Stimulated activated CD4-positive, alpha-beta T cell treated with anti-CD3 and anti-CD28 coated beads, Interleukin-1b, Interleukin-23, amount 100 ng/mL, for 1 hour (primary cell): ENCODE results near the gene TREX2.

Experiments used
- DNase-seq, 2 donors: peaks; one replicate each; pipeline ENCODE4 v3.0.0-alpha.2; 2020; ENCODE audit warnings: low read depth in 2 of 2

Gene TREX2

GRCh38 chrX:153445856-153446635 is at the start of gene TREX2:
Gene TREX2 (minus strand): TSS chrX:153446056. CDS start chrX:153445430, 626 bp downstream.
- DNase-seq: no peak

DNA sequence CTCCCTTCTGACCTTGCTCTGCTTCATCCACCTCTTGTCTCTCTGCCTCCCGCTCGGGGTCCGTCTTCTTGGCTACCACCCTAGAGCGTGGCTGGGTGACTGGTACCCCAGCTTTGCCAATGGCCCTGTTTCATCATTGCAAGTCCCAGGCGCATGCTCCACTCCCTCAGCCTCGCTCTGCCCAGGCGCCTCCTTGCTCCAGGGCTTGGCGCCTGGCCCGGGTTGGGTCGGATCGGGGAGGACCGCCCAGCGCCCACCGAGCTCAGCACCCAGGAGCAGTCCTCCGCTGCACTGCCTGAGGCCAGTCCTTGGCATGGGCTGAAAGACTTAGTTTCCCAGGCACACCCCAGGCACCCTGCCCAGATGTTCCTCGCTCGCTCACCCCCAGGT is 49.5 kb upstream of the TREX2 start:
- DNase-seq: no peak

GRCh38 chrX:153494541-153495361 is 48.9 kb upstream of the TREX2 start, which contains the start of gene BGN:
Gene BGN (plus strand): TSS chrX:153494980. CDS start chrX:153504632, 9,652 bp downstream.
- no peak for DNase-seq

- DNase-seq: no peak
Measured at GRCh38 chrX:153494061-153494460, 48.2 kb upstream of the TREX2 start.

DNA sequence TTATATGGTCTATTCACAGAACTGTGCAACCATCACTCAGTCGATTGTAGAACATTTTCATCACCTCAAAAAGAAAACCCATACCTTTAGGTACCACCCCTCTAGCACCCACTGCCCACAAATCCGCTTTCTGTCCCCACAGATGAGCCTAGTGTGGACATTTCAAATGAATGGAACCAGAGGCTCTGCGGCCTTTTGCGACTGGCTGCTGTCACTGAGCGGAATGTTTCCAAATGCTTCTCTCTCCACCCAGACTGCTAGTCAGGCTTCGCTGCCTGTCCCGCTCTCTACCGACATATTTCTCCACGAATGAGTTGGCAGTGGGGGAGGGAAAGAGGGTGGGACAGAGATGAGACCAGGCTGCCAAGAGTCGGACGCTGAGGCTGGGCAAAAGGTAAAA is 47.2 kb upstream of the TREX2 start:
- DNase-seq: no peak

DNA sequence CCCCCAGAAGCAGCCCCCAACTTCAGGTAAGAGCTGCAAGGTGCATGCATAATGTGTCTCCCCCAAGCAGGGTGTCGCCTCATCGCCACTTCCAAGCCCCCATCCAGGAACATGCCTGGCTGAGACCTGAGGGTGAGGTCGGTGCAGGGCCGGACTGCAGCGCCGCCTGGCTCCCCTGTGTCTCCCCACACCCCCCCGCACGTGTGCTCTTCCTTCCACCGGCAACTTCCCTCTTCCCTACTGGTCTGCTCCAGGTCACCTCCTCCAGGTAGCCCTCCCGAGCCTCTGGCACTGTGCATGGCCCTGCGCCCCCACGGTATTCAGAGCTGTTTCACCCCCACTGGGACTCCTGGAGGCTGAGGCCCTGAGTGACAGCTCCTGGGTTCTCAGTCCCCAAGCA is 46.7 kb upstream of the TREX2 start:
- DNase-seq: no peak

DNA sequence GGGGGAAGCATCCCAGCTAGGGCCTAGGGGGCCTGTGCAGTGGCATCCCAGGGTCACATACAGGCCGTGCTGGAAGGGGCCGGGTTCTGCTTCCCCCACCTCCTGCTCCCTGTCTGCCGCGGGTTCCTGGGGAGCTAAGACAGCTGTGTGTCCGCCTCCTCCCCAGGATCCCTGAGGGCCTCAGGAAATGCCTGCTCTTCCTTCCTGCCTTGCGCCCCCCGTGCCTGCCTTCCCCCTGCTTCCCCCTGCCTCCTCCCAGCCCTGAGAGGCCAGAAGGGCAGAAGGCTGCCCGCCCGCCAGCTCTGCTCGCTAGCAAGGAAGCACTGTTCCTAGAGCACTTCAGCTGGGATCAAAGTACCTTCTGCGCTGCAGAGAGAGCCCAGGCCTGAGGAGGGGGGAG is 46.1 kb upstream of the TREX2 start:
- no peak for DNase-seq

DNA sequence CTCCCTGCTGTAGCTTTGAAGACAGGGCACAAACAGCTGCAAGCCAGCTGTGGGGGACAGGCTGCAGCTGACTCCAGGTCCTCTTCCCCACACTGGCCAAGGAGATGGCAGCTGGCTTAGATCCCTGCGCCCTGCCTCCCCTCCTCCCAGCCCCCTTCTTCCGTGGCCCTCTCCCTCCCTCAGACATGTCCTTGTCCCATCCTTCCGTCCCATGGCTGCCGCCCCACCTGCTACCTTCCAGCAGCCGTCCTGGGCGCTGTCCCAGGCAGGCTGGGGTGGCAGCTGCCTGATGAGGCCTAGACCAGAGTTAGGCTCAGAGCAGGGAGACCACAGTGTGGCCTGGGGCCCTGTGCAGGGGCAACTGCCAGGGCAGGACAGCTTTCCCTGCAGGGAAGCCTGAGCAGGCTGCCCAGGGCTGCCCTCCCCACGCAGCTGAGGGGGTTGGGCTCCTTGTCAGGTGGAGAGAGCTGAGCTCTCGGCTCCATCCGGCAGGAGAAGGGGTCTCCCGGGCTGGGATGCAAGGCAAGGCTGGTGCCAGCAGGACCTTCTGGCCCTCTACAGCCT is 45.6 kb upstream of the TREX2 start:
- DNase-seq: no peak

- DNase-seq: no peak
Measured at GRCh38 chrX:153490217-153490930, 44.5 kb upstream of the TREX2 start.

DNA sequence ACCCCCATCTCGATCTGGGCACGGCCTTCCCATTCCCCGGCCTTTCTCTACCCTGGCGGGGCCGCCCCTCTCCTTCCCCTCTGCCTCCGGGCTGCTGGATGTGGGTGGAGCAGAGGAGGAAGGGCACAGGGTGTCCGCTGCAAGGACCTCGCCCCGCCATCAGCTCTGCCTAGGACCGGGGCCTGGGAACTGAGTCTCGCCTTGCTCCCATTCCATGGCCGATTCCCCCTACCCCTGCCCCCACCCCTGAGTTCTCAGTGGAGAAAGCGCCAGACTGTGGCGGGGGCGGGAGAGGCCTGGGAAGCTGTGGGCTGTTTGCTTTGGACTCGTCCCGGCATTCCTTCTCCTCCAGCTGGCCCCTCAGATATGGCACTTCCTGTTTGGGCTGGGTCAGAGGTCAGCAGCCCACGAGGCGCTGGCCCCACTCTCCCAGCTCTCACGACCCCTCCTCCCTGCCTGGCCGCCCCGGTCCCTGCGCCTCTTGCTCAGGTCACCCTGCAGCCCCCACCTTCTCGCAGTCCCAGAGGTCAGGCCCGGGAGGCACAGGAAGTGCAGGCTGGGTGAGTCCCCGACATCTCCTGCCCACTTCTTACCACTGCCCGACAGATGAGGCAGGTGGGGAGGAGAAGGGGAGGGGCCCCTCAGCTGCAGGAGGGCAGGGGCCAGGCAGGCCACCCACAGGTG is 42.5 kb upstream of the TREX2 start:
- DNase-seq: no peak

DNA sequence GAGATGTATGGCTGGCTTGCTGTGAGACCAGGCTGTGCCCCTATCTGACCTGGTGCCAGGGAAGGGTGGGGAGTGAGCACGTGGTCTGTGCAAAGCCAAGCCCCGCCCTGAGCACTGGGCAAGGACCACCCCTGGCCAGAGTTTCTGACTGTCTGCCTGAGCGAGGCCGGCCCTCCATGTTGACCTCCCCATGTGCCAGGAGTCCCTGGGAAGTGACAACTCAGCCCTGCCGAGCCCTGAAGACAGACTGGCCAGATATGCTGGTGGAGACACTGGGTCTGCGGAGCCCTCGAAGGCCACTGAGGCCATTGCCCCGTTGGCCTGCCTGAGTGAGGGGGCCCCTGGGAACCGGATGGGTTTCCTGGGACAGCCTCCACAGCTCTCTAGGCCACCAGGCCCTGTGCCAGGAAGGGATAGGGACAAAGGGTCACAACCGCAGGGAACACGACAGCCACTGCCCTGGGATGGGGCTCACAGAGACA is 41.8 kb upstream of the TREX2 start:
- no peak for DNase-seq

DNA sequence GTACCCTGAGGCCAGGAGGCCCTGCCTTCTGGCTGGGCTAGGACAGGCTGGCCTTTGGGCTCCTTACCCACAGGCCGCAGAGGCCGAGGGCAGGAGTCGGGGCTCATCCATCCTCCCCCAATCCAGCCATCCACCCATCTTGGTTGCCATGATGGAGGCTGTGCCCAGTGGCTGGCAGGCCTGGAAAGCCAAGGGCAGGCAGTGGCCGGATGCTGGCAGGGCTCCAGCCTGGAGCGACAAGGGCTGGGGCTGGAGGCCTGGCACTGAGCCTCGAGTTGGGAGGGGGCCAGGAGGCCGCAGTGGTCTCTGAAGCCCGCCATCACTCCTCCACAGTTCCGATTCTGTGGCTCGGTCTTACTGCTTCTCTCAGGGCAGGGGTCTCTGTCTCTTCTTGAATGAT is 40.3 kb upstream of the TREX2 start:
- DNase-seq: no peak

GRCh38 chrX:153485396-153486080 is 39.7 kb upstream of the TREX2 start:
- DNase-seq: no peak

DNA sequence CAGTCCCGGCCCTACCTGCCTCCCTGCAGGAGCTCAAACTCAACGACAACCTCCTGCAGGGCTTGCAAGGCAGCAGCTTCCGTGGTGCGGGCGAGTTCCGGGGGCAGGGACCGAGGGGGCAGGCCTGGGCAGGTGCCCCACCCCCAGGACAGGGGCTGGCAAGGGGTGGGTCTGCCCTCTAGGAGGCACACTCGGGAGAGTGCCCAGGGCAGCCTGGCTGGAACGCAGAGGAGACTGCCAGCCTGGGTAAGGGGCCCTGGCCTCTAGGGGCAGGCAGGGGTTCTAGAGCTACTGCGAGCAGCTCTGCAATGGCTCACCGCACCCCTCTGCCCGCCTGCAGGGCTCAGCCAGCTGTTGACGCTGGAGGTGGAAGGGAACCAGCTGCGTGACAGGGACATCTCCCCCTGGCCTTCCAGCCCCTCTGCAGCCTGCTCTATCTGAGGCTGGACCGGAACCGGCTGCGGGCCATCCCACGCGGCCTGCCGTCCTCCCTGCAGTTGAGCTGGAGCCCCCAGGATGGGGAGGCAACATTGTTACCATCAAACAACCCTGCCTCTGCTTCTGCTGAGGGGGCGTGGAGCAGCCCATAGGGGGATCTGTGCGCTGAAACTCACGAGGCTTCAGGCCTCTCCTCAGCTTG is 36.6 kb upstream of the TREX2 start:
- no peak for DNase-seq

- no peak for DNase-seq
Measured at GRCh38 chrX:153481043-153481442, 35.2 kb upstream of the TREX2 start.

DNA sequence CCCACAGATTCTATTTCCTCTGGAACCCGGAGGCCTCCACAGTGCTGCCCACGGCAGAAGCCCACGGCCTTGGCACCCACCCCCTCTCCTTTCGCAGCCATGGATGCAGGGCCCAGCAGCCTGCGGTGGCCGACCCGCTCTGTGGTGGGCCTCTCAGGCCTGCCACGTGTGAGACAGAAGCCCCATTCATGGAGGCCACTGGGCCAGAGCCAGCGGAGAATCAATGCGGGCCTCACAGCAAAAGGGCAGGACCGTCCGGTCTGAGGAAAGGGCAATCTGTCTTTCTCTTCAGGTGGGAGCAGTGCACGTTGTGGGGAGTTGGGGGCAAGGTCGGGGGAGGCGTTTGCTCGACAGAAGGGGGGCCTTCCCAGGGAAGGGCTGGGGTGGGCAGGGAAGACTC is 32.9 kb upstream of the TREX2 start:
- DNase-seq: no peak

DNA sequence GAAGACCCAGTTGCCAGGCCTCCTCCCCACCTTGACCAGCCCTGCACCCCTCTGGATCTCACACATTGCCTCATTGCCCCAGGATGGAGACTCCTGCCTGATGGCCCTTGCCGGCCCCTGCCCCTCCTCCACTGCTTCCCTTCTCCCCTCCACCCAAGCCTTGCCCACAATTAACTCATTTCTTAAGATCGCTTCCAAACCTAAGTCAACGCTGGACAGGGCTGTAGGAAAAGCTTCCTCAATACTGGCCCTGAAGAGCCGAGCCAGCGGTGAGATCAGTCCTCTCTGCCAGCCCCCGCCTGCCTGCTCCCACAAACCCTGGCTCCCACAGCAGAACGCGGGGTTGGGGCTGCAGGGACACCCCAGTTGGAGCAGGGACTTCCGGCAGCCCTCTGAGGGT is 32.0 kb upstream of the TREX2 start:
- DNase-seq: no peak

DNA sequence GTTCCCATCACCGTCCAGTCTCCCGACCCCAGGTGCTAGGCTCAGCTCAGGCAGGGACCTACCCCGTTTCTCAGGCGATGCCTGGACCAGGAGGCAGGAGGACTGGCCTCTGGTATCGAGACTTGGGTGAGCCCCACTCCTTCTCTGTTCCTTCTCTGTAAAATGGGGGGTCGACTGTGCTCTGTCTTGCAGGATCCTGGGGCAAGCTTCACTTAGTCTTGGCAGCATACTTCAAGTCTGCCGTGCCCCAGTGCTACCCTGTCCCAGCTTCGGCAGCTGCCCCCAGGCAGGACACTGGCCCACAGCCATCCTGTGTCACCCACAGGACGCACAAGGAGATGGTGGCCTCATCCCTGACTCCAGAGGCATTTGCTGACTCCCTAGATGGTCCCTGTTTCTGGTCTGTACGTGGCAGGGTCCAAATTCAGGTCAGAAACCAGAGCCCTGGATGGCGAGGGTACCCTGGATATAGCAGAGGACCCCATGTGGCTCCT is 31.6 kb upstream of the TREX2 start:
- no peak for DNase-seq

DNA sequence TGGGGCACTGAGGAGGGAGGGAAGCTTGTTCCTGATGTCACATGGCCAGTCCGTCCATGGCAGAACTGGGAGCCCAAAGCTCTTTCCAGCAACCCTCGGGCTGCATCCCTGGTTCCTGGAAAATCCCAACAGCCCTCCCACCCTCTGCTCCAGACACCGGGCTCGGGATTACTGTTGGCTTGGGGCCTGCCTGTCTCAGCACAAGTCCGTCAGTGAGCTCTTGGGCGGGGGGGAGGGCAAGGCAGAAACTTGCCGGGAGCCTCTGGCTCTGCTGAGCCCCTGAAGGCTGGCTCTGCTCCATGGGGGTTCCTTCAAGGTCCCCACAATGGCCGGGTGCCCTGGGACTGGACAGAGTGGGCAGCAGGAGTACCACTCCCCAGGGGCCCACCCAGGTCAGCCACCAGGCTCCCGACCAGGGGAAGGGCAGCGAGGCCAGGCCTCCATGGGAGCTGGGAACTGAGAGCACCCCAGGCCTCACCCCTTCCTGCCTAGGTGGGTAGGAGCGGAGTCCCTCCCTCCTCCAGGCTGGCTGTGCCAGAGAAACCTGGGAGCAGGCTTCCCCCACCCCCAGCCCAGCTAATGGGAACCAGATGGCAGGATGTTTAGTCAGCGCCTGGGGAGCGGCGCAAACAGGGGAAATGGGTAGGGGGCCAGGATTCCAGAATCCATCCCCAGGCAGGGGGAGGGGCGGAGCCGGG is 31.0 kb upstream of the TREX2 start:
- DNase-seq: no peak
